Right renal pelvis (tissue), 4 donors: ENCODE data around the gene SEMA3A. TPM values are rescaled to one million over a fixed set of nuclear protein-coding genes. Genes with fewer than 3 reads are reported as not detected.

Source experiments
- DNase-seq, 4 donors: peaks; one replicate each; pipeline ENCODE4 v3.0.0-alpha.2; 2013; ENCODE audit warnings: low read depth in 4 of 4, low spot score in 3 of 4, missing footprints in 1 of 4
- polyA plus RNA-seq, 4 donors: library from polyadenylated mRNA; unstranded; fragments of 120-200 nt; gene quantifications; one replicate each; pipeline ENCODE4 v1.2.1, GENCODE V29; 2013; ENCODE audit not compliant: insufficient read length in 4 of 4

Gene SEMA3A
- polyA plus RNA-seq, 4 donors = 11.1 to 17.4 (median 16.2) TPM

DNA sequence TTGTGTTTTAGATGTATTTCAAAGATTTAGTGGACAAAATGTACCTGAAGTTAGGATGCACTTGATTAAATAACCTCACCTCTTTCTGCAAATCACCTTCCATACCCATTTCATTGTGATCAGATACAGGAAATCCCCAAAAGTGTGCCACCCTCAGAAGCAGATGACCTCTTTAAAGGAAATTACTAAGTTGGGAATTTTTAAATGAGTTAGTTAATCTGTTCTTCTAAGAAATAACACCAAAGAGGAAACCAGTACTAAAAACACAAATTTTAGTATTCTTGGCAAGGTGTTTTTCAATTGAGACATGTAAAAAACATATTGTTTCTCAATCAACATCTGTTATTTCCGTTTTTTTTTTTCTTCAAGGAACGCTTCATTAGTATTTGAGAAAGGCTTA lies 4.6 kb upstream of the SEMA3A start:
- no peak for DNase-seq

DNA sequence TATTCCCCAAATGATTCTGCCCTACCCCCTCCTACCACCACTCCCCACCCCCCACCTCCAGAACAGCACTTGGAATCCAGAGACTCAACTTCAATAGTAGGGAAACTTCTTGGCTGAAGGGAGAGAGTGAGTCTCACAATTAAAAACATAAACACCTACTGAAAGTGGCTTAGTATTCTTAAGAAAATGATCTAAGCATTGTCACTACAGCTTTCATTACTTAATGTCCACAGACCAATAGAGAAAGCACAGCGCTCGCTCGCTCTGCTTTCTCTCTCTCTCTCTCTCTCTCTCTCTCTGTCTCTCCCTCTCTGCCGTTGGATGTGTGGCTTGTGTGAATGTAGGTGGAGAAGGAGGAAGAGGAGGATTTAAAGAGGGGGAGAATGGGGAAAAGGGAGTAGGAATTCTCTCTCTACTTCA lies 1.5 kb upstream of the SEMA3A start:
- DNase-seq = no peak

DNA sequence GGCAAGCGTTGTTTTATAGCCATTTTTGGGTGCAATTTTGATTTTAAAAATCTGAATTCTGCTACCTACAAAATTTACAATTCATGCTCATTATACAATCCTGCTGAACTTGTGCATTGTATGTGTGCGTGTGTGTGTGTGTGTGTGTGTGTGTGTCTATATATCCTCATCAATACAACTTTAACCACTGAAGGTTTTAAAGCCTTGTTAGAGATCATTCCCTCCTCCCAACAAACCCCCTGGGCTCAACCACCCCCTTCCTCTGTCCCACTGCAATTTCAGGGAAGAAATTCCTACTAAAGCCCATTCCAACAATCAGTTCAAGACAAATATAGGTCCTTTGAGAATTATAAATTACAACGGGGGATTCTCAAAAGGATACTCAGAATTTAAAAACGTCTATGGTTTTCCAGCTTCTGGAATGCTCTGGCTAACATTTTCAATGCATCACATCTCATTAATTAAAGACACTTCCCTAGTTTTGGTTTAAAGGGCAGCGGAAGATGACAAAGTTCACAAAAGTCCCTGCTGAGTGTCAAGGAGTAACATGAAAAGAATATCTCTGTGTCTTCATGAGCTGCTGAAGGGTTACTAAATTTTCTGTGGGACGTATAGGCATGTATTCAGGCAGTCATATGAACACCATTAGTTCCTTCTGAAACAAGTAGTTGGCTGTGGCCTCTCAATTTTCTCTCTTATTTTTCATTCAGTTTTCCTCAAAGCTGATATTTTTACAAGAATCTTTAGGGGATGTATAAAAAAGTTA lies 889 bp upstream of the SEMA3A start:
- DNase-seq = no peak

DNA sequence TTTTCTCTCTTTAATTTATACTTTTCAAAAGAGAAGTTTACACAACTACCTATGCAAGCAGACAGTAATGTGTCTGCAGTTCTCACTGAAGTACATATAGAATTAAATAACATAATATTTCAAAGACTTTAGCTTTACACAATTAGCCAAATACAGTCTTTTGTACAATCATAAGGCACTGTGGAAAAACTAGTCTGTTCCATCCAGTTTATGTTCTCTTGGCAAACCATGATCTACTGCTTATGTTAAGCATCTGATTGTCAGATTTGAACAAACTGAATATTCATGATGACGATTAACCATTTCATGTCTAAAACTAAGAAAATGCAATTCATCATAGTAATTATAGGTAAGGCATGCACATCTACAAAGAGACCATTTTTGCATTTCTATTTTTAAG lies 842 bp downstream of the SEMA3A start:
- DNase-seq = no peak

DNA sequence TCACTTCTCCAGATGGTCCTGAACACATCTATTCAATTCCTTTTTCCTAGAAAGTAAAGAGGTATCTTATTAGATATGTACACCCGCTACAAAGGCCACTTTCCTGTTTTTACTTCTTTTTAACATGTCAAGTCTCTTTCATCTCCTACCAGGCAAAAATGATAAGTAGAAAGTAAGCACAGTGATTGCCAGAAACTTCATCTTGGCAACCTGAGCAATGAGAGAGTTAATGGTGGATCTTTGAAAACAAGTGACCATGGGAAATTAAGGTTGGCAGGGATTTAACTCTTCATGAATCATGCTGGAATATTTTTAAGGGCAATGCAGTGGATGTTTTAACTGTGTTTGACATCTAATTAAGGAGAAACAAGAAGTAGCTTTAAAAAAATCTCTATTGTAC lies 2.7 kb downstream of the SEMA3A start:
- no peak for DNase-seq

DNA sequence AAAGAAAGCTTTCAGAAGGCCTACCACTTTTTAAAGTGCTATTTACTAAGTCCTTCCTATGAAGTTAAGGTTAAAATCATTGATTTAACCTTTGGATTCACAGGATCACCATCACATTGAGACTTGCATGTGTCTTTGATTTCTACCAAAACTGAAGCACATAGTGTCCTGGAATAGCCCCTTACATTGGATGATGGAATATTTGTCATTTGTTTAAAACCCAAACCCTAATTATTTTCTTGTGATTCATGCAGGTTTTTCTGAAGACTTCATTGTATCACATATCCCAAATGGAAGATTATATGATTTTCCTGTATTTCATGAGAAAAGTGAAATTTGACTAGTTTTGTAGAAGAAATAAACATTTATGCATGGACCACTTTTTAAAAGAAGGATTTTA lies 3.3 kb downstream of the SEMA3A start:
- no peak for DNase-seq

DNA sequence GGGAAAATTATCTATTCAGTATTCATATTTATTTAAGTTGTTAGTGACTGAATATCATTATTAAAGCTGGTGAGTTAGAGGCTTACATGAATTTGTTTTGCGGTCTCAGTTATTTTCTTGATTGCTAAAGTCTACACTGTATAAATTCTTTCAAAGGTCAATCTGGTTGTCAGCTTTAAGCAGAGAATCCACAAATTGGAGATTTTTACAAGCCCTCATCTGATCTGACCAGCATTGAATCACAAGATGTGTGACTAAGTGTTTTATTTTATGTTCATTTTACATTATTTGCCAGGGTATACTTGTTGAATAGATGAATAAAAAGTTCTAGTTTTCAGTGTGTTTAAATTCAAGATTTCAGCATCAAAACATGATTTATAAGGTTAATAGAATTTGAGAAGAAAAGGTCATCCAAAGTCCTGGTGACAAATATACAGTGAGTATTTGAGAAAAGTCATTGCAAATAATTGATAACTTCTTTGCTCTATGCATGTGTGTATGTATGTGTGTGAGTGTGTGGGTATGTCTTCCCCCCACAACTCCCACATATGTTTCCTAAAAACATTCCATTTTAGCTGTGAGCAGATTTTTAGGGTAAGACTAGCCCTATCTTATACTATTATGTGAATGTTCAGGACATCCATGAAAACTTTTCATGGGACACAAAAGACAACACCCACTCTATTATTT lies 4.4 kb downstream of the SEMA3A start:
- DNase-seq = no peak

DNA sequence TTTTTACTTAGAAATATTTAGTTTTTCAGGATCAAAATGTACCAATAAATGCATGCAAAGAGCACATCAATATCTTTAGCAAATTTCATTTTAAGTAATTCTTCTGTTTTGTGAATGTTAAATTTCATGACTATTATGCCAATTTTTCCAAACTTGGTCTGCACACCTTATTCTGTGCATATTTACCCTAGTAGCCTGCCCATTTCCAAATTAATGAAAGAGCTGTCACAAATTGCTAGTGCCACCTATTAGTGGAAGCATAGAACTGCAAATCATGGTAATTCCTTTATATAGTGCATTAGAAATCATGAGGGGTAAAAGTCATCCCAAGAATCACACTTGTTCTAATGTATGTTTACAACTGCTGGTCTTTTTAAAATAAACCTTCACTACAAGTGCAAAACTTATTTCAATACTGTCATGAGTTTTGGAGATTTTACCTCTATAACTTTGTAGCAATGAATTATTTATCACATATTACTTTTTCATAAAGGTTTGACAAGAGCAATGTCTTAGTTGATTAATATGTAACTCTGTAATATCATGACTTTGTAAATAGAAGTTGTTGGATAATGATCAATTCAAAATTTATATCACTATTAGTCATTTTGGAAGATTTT lies 5.7 kb downstream of the SEMA3A start:
- DNase-seq = no peak

DNA sequence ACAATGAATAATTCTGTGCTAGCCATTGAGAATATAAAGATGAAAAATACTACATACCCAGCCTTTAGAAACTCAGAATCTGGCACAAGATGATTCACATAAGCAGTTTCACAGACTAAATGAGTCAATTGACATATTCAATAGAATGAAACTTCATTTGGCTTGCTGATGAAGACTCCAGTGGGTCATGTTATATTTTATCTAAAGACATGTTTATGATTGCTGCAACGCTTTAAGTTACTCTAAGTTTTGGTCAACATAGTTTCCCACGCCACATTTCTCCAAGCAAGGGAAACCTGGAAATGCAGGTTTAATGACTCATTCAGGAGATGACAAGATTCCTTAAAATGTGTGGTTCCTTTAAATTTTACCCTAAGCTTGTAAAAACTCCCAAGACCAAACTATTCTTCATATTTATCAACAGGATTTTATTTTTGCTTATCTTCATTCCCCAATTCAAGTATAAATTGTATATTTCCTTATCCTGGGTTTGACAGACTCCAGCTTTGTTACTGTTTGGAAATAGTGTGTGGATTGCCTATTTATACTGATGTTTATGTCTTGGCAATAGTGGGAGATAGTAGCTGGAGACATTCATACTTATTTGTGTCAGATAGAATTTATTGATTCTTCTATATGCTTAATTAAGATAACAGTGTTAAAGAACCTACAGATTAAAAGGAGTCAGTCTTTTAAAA lies 6.6 kb downstream of the SEMA3A start:
- DNase-seq = no peak

DNA sequence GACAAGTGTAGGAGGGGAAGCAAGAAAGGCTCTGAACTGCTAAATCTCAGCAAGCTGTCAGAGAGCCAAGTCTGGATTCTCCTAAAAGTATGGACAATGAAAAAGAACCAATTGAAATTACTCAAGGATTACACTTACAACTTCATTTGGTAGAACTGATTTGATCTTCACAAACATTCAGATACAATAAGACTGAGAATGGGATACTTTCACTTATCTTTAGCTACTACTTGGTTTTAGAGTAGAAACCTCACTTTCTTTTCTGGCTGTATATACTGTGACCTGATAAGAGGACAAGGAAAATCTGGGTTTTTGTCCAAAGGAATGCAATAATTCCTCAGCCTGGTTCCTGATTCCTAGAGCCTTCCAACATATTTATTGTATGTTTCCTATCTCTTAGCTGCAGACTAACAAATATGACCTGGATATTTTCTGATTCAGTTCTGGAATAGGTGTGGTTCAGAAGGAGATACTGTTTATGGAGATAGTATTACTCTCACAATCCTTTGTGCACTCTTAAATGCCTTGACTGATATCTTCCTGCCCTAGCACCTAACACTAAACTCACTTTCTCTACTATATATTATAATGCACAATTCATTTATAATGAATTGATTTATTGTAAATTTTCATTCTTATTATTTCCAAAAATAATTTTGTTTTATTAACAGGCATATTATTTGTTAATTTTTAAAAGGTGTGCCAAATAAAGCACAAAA lies 7.3 kb downstream of the SEMA3A start:
- no peak for DNase-seq

DNA sequence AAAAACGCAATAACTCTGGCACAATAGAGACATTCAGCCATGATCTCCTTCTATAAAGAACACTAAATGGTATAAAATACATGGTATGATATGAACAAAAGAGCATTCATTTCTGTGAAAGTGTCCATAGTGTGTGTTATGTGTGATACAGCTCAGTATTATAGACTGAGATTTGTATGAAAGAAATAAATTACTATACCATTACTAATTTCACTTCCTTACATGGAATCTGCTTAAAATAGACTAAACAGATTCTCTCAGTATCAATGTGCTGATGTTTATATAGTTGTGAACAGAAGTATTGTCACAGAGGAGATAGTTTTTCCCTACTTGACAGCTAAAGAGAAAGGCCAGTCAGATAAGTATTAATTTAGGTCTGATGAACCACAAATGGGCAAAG lies 10.8 kb downstream of the SEMA3A start:
- DNase-seq = no peak

DNA sequence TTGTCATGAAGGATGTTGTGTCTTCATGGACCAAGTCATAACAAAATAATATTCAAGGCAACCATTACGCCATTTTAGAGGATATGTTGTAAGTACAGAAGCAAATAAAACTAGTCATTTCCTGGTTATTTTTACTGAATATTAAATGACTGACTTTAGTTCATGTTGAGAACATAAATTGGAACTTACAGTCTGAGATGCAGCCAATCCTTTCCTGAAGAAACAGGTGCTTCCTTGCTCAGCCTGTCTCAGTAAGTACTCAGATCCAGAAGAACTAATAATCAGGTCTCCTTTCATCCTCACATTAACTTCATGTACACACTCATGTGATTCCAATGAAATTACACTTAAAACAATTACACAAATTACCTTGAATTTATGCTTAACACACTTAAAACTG lies 12.3 kb downstream of the SEMA3A start:
- DNase-seq = no peak

DNA sequence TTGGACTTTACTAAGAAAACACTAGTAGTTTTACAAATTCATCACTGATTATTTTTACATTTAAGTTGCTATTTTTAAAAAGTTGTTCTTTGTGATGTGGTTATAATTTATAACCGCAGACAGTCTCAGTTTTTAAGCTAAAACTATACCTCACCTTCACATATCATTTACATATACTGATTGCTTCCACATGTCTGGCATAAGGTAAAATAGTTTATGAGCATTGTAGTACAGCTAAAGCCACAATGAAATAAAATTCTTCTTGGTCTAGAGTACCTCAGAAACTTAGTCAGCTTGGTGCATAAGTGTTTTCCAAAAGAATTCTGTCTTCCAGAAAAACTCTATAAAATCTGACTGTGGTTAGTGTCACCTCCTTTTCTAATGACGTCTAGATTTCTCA lies 13.0 kb downstream of the SEMA3A start:
- no peak for DNase-seq

DNA sequence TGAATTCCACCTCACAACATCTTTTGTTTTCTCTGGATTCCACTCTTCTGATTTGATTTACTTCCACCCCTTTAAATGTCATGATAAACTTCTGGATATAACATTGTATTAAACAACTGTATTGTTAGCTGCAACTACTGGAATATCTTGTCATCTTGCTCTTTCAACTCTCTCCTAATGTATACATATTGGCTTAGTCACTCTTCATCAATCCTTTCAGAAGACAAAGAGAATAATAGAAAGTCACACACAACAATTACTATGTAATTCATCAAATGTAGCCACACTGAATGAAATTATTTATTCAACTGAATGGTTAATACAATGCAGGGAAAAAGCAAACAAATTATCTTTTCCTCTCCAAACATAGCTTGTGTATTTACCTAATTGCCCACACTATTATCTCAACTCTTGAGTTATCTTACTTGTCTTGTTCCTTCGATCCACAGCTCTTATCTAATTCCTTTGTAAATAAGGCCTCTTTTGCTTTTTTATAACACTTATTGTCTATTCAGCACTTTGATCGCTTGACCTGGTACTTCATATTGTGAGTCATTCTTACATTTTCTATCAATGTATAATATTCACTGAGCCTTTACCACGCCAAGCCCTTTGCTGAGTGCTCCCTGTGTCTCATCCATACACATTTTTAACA lies 16.7 kb downstream of the SEMA3A start:
- DNase-seq = no peak

DNA sequence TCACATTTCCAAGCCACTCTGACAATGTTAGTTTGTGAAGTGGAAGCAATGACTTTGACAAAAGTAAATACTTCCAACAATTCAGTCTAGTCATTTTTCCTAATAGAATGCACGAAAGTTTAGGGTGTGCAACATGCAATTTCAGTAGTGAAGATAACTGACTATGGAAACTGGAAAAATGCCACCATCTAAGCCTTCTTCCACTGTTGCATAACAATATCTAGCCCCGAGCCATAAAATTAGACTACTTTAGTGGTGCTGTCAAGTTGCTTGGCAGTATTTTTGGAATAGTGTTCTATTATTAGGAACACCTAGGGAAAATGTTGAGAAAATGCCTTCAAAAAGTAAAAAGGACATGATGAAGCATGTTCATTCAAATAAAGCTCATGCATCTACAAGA lies 17.9 kb downstream of the SEMA3A start:
- no peak for DNase-seq

DNA sequence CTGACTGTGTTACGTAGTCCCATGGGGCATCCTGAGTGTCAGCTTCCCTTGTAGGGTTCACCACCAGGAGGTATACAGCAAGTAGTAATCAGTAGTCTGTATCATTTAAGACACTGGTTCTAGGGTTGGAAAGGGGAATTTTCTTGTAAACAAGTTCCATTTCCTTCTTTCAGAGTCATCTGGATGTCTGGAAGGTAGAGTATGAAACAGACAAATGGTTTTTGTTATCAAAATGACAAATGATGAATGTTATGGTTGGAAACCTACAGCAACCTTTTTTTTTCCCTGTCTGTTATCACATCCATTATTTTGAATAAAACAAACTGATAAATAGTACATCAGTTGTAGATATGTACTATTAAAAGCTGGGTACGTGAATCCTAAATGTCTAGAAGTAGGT lies 19.1 kb downstream of the SEMA3A start:
- DNase-seq = no peak

DNA sequence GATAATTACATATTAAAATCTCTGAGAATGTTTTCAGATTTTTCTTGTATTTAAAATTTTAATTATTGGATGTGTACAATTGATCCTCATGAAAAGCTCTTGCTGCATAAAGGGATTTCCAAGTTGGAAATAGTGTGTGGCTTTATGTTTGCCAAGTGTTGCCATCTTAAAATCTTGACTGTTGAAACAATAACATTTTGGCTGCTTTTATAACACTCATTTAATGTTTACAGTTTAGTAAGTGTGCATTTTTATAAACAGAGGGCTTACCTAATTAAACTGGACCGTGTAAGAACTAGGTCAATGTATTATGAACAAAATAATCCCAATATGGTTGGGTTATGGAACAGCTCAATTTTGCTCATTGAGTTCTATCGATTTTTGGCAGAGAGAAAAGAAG lies 23.9 kb downstream of the SEMA3A start:
- DNase-seq = no peak

DNA sequence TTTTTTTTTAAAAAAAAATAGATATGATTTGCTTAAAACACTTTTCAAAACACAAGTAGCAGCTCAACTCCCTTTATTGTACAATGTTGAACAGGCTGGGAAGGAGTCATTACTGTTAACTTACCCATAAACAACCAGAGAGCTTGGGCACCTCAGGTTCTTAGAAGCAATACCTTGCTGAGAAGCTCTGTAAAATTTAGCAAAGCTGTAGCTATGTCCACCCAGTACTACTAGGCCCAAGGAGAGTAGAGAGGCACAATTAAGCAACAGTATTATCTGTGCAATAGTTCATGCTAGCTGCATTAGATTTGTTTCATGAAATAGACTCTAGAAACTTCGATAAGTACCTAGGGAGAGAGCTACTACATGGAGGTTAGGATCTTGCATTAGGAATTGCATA lies 32.0 kb downstream of the SEMA3A start:
- no peak for DNase-seq

DNA sequence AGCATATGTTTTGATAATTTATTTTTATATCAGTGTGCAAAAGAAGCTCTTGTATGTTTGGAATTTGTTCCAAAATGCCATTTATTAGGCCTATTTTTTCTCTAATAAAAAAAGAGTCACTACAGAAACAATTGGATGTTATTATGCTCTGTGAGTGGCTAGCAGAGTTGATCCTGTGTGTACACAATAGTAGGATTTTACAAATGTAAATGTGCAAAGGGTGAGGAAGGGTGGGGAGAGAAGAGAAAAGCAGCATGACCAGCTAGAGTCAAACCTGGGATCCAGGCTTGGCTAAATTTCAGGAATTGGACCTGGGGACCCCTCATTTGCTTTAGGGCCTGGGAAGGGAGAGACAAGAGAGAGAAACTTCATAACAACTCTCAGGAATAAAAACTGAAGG lies 32.5 kb downstream of the SEMA3A start:
- DNase-seq = no peak

DNA sequence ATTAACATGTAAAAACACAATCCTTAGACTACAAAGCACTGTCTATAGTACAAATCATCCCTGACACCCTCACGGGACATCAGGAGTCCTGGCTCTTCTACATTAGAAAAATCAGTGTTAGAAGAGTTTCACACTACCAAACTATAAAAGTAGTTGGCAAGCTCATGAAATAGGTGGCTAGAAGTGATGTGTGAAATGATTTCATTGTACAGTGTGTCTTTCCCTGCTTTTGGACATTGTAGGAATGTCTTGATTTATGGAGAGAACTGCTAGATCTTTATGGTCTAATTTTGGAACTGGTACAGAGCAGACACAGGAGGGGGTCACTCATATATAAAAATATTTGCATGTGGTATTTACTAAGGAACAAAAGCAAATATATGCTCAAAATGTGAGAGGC lies 33.2 kb downstream of the SEMA3A start:
- DNase-seq = no peak
